G401.6 (cell line): Measurements from ENCODE around the gene AQP12A.
"Not testable (repeated sequence)": the region's sequence is repeated elsewhere in the genome, so short reads cannot be mapped to it uniquely, and the experiment has no call there.

Source experiments
- FAIRE-seq: peaks from 2 replicates; lab custom pipeline; 2012; peaks lifted over from hg19 to GRCh38; lab: Jason Lieb, UNC

AQP12A gene

GRCh38 chr2:240688553-240688919 lies 3.1 kb upstream of the AQP12A start:
- FAIRE-seq = no peak

GRCh38 chr2:240689975-240690374 lies 1.7 kb upstream of the AQP12A start:
- no peak for FAIRE-seq

- FAIRE-seq = not testable (repeated sequence)
Measured at GRCh38 chr2:240690421-240691074, 1.1 kb upstream of the AQP12A start.

DNA sequence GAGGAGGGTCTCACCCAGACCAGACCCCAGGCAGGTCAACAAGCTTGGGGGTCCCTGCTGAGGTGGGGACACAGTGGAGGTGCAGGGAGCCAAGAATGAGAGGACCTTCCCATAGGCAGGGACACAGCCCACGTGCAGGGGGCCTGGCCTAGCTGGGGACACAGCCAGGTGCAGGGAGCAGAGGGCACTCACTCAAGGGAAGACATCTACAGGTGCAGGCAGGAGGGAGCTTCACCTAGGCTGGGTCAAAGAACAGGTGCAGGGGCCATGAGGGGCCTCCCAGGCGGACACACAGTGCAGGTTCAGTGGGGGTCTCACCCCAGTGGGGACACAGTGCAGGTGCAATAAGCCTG lies 615 bp upstream of the AQP12A start:
- not testable (repeated sequence) for FAIRE-seq

DNA sequence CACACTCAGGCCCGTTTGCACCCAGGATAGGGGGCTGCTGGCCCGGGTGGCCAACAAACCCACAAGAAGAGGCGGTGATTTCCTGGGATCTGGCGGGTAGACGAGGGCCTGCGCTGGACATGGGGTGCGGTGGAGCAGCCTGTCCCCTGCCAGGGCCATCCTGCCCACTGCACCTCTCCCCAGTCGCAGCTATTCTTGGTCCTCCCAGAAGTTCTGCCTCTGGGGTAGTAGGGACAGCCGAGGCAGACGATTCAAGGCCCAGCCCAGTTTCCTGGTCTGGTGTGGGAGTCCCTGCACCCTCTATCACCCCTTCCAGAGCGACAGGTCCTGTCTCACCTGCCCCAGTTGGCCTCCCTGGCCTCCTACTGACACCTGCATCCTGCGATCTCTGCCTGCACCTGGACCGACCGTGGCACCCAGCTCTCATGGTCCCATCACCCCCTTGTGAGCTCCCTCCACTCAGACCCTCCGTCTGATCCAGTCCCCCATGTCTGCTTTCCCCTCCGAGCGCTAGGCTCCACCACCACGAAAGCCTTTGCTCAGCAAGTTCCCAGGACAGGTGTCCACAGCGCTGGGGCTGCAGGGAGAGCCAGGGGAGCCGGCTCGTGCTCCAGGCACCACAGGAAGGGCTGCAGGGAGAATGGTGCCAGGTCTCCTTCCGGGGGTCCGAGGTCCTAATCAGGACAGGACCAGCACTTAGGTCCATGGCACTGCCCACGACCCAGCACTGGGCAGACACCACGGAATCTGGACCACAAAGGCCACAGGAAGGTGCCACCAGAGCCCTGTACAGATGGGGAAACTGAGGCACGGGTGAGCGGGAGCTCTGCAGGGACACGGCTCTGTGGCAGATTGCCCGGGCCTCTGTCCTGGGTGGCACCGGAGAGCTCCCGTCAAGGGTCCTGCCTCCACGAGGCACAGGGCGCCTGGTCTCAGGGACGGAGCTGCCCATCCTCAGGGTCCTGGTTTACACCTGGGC lies 1.2 kb downstream of the AQP12A start:
- FAIRE-seq = not testable (repeated sequence)

DNA sequence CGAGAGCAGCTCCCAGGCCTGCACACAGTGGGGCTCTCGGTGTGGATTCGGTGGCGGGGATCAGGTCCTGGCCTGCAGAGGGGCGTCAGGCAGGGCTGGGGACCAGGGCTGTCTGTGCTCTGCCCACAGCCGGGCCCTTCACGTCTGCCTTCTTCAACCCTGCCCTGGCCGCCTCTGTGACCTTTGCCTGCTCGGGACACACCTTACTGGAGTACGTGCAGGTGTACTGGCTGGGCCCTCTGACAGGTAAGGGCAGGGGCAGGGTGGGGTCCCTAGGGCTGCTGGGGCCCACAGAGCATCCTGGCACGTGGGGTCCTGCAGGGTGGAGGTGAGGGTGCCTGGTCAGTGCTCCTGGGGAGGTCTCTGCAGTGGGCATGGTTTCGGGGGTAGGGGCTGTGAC lies 2.6 kb downstream of the AQP12A start:
- not testable (repeated sequence) for FAIRE-seq

GRCh38 chr2:240695593-240695992 lies 3.9 kb downstream of the AQP12A start:
- FAIRE-seq = not testable (repeated sequence)

- FAIRE-seq = not testable (repeated sequence)
Measured at GRCh38 chr2:240696469-240696868, 4.8 kb downstream of the AQP12A start.

GRCh38 chr2:240698852-240699561 lies 7.3 kb downstream of the AQP12A start:
- FAIRE-seq = peak; percentile 69

DNA sequence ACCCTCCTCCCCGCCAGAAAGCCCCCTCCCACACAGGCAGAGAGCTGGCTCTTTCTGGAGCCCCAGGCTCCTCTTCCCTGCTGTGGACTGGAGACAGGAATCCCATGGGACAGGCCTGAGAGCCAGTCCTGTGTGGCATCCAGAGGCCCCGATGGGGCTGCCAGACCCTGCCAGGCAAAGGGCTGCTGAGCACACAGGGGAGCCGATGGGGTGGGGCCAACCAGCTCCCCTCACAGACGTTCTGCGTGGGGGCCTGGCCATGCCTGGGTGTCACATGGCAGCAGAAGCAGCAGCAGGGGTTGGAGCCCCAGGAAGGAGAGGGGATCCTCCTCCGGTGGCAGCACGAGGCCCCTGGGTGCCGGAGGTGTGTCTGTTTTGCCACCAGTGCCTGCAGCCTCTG lies 8.2 kb downstream of the AQP12A start:
- FAIRE-seq = not testable (repeated sequence)

- FAIRE-seq = not testable (repeated sequence)
Measured at GRCh38 chr2:240700616-240701015, 8.9 kb downstream of the AQP12A start.

- FAIRE-seq = no peak
Measured at GRCh38 chr2:240701091-240701735, 9.5 kb downstream of the AQP12A start.

GRCh38 chr2:240701736-240702639 lies 10.3 kb downstream of the AQP12A start:
- FAIRE-seq = no peak

GRCh38 chr2:240702640-240703011 lies 11.0 kb downstream of the AQP12A start:
- FAIRE-seq = no peak

DNA sequence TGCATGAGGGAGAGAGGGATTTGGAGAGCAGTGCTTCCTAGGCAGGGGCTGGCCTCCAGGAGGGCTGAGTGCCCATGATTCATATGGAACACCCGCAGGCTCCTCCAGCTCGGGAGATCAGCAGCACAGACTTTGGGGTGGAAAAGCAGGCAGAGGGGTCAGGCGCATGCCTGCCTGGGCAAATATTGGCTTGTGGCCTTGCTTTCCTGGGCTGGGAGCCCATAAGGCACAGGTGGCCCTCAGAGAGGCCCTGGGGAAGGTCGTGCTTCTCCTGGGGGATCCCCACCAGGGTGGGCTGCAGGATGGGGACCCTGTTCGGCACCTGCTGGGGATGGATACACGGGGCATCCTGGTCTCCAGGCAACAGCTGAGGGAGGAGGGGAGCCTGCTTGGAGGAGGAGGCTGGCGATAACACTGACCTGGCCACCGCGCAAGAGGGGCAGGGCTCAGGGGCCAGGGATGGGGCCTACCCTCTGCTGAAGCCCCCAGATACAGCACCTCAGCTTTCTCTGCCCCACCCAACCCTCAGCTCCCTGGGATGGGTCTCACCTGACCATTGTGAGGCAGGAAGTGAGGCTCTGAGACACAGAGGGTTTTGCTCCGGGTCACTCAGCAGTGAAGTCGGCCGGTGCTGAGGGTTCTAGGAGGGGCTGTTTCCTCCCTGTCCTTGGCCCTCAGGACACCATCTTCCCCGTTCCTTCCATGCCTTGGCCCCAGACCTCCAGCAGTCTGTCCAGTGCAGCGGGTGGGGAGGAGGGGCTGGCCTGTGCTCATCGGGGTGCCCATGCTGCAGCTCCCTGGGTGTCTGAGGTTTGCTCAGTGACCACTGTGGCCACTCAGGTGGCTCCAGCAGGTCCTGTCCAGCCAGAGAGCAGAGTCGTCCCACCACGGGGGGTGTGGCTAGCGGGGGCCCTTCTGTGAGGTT lies 12.0 kb downstream of the AQP12A start:
- no peak for FAIRE-seq

GRCh38 chr2:240704651-240705050 lies 13.0 kb downstream of the AQP12A start:
- no peak for FAIRE-seq

GRCh38 chr2:240705204-240705791 lies 13.6 kb downstream of the AQP12A start:
- no peak for FAIRE-seq

- no peak for FAIRE-seq
Measured at GRCh38 chr2:240707043-240707756, 15.5 kb downstream of the AQP12A start.

DNA sequence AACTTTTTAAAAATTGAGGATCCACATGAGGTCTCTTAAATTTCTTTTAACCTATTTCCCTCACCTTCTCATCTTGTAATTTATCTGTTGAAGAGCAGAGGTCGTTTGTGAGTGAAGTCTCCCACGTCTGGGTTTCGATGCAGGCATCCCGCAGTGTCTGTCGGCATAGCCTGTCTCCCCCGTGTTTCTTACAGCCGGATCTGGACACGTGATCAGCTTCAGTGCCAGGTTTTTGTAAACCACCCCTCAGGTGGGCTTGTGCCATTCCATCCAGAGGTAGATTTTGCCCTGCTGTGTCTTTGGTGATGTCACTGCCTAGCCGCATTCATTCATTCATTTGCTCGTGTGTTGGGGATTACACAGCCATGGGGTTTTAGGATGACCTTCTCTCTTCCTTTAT lies 16.2 kb downstream of the AQP12A start:
- no peak for FAIRE-seq
